Measurements from ENCODE around the gene MEX3B.
"Not testable (repeated sequence)": the region's sequence is repeated elsewhere in the genome, so short reads cannot be mapped to it uniquely, and the experiment has no call there.

MEX3B gene

DNA sequence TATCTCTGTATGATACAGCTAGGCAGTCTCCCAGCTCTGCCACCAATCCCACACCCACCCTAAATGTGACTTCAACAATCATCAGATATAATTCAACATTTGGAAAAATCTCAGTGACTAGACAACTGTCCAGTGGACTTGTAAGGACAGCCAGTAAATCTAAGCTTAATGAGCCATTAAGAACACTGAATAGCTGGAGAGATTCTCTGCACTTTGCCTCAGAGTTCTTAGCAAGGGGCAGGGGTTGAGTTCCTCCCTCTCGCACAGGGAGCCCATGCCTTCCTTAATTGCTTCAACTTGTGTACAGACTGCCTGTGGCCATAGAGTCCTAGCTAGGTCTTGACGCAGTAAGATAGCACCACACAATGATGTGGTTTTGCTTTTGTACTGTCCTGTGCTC is 15.6 kb downstream of the MEX3B start:
- H3K27ac ChIP-seq (ENCODE audit: low read length) = no peak overlapping the region

GRCh38 chr15:82028163-82028562 is 17.7 kb downstream of the MEX3B start:
- H3K36me3 ChIP-seq (ENCODE audit: insufficient read depth, low read depth, low read length); H3K9me3 ChIP-seq (ENCODE audit: insufficient read depth, low read depth, low read length); H3K27me3 ChIP-seq (ENCODE audit: insufficient read depth, low read length); H3K27ac ChIP-seq (ENCODE audit: low read length); H3K4me1 ChIP-seq (ENCODE audit: insufficient read depth, low read length); H3K9ac ChIP-seq (ENCODE audit: low read depth, low read length); H3K4me3 ChIP-seq (ENCODE audit: low read length): not testable (repeated sequence)

More for the DNA sequence above, 15.6 kb downstream of the MEX3B start:
- no peak overlapping the region for H3K9ac ChIP-seq (ENCODE audit: low read depth, low read length)
- H3K9me3 ChIP-seq (ENCODE audit: insufficient read depth, low read depth, low read length) = no peaks in the 10 kb centered on the region
- H3K36me3 ChIP-seq (ENCODE audit: insufficient read depth, low read depth, low read length) = no peaks in the 10 kb centered on the region
- H3K4me1 ChIP-seq (ENCODE audit: insufficient read depth, low read length) = no peaks in the 10 kb centered on the region
- H3K27me3 ChIP-seq (ENCODE audit: insufficient read depth, low read length) = no peaks in the 10 kb centered on the region
- no peak overlapping the region for H3K4me3 ChIP-seq (ENCODE audit: low read length)

GRCh38 chr15:82021992-82022391 is 23.8 kb downstream of the MEX3B start:
- Histone ChIP-seq H3K36me3 (ENCODE audit: insufficient read depth, low read depth, low read length) (no peaks in the 10 kb centered on the region), H3K9me3 (ENCODE audit: insufficient read depth, low read depth, low read length) (no peaks in the 10 kb centered on the region; the same call in 1 of the 2 replicates), H3K27me3 (ENCODE audit: insufficient read depth, low read length) (no peaks in the 10 kb centered on the region), H3K27ac (ENCODE audit: low read length) (no peak overlapping the region), H3K9ac (ENCODE audit: low read depth, low read length) (no peak overlapping the region), H3K4me1 (ENCODE audit: insufficient read depth, low read length) (no peaks in the 10 kb centered on the region), H3K4me3 (ENCODE audit: low read length) (no peak overlapping the region)

DNA sequence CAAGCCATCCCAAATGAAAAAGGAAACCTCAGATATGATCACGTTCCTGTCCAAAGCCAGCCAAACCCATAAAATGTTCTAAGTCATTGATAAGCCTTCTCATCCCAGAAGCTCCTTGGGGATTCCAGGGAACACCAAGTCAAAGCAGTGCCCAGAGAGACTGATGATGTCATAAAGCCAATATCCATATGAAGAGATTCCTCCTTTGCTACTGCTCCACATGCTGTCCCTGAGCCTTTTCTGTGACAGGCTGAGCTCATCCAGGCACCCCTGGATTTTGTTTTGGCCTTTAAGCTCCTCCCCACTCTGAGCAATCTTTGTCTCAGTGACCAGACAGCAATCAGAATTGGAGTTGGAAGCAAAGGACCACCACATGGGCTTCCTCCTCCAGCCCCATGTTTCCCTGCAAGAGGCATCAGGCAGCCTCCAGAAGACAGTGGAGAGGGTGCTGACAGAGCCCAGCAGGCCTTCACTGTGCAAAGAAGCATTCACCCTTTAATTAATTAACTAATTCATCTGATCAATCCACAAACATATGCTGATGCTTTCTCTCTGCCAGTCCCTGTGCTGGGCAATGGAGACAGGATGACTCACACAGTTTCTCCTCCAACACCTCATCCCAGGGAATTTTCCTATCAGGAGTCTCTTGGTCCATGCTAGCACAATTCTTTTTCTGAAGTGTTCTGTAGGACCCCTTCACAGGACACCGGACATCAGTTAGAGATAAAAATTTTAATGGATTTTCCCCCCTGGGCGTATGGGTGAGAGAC is 25.0 kb downstream of the MEX3B start:
- Histone ChIP-seq H3K27me3 (ENCODE audit: insufficient read depth, low read length) (no peaks in the 10 kb centered on the region), H3K9ac (ENCODE audit: low read depth, low read length) (no peak overlapping the region), H3K27ac (ENCODE audit: low read length) (no peak overlapping the region), H3K36me3 (ENCODE audit: insufficient read depth, low read depth, low read length) (no peaks in the 10 kb centered on the region), H3K4me1 (ENCODE audit: insufficient read depth, low read length) (no peaks in the 10 kb centered on the region), H3K4me3 (ENCODE audit: low read length) (no peak overlapping the region), H3K9me3 (ENCODE audit: insufficient read depth, low read depth, low read length) (no peaks in the 10 kb centered on the region; the same call in 1 of the 2 replicates)

DNA sequence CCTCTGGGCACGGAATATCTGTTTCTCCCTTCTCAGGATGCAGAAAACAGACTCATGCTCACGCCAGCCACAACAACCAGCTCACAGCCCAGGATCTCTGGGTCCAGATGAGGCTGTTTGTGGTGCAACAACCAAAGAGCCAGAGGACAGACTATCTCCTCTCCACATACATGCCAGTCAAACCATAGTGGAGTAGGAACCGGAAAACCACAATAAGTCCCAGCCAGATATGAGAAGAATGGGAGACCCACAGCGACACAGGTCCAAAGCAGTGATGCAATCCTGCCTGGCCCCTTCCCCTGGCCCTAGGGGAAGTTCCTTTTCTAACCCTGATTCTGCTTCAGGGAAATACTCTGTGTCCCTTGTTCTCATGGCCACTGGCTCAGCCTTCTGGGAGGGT is 27.6 kb downstream of the MEX3B start:
- no peaks in the 10 kb centered on the region for H3K36me3 ChIP-seq (ENCODE audit: insufficient read depth, low read depth, low read length)
- H3K27me3 ChIP-seq (ENCODE audit: insufficient read depth, low read length) = no peaks in the 10 kb centered on the region
- H3K9me3 ChIP-seq (ENCODE audit: insufficient read depth, low read depth, low read length) = no peaks in the 10 kb centered on the region
- no peak overlapping the region for H3K27ac ChIP-seq (ENCODE audit: low read length)
- H3K4me1 ChIP-seq (ENCODE audit: insufficient read depth, low read length) = no peaks in the 10 kb centered on the region
- H3K4me3 ChIP-seq (ENCODE audit: low read length) = no peak overlapping the region
- no peak overlapping the region for H3K9ac ChIP-seq (ENCODE audit: low read depth, low read length)

DNA sequence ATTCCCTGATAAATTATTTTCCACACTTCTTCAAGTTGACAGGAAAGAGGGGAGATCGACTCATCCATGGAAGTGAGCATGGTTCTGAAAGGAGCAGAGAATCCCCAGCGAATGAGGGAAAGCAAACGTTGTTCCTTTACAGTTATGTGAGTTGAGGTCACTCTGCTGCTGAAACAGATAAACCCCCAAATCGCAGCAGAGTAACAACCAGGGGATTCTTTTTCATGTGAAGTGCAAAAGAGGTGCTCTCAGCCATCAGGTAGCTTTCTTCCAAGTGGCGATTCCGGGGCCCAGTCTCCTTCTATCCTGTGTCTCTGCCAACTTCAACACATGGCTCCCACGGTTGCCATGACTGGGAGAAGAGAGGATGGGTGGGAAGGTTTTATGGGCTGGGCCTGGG is 28.2 kb downstream of the MEX3B start:
- Histone ChIP-seq H3K27ac (ENCODE audit: low read length) (no peak overlapping the region), H3K27me3 (ENCODE audit: insufficient read depth, low read length) (no peaks in the 10 kb centered on the region), H3K9me3 (ENCODE audit: insufficient read depth, low read depth, low read length) (no peaks in the 10 kb centered on the region), H3K4me3 (ENCODE audit: low read length) (no peak overlapping the region), H3K9ac (ENCODE audit: low read depth, low read length) (no peak overlapping the region), H3K36me3 (ENCODE audit: insufficient read depth, low read depth, low read length) (no peaks in the 10 kb centered on the region), H3K4me1 (ENCODE audit: insufficient read depth, low read length) (no peaks in the 10 kb centered on the region)

DNA sequence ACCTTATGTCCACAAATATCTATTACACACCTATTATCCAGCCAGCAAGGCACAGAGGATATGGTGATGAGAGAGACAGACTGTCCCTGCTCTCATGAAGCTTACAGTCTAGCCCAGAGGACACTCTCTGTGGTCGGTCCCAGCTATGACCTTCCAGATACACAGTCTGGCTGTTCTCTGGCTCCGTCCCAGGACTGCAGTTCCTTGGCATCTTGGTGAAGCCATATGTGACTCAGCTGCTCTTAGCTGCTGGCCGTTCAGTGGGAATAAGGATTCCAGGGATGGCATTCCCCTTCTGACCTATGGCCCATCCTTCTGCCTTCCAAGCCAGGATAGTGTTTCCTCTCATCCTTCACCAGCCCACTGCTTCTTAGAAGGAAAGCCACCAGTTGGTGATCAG is 30.8 kb downstream of the MEX3B start:
- Histone ChIP-seq H3K9me3 (ENCODE audit: insufficient read depth, low read depth, low read length) (no peaks in the 10 kb centered on the region), H3K4me3 (ENCODE audit: low read length) (no peak overlapping the region), H3K27me3 (ENCODE audit: insufficient read depth, low read length) (no peaks in the 10 kb centered on the region), H3K36me3 (ENCODE audit: insufficient read depth, low read depth, low read length) (no peaks in the 10 kb centered on the region), H3K27ac (ENCODE audit: low read length) (no peak overlapping the region), H3K9ac (ENCODE audit: low read depth, low read length) (no peak overlapping the region), H3K4me1 (ENCODE audit: insufficient read depth, low read length) (no peaks in the 10 kb centered on the region)

DNA sequence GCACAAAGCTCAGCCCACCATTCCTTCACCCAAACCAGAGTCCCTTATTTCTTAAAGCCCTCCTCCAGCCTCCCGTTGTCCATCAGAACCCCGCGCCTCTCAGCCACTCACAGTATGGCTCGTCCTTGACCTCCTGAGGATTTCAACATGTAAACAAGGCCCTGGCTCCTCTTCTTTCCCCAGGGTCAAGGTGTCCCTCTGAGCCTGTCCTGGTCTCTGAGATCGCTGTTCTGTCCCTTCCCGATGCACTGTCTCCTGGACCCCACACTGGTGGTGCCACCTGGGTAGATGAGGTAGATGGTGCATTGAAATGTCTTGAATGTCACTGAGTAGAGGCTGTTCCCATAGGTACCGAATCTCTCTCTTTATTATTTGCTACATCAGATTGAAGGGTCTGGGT is 32.9 kb downstream of the MEX3B start:
- Histone ChIP-seq H3K9me3 (ENCODE audit: insufficient read depth, low read depth, low read length) (no peaks in the 10 kb centered on the region), H3K27me3 (ENCODE audit: insufficient read depth, low read length) (no peaks in the 10 kb centered on the region), H3K4me1 (ENCODE audit: insufficient read depth, low read length) (no peaks in the 10 kb centered on the region), H3K4me3 (ENCODE audit: low read length) (no peak overlapping the region), H3K27ac (ENCODE audit: low read length) (no peak overlapping the region), H3K36me3 (ENCODE audit: insufficient read depth, low read depth, low read length) (no peaks in the 10 kb centered on the region), H3K9ac (ENCODE audit: low read depth, low read length) (no peak overlapping the region)

DNA sequence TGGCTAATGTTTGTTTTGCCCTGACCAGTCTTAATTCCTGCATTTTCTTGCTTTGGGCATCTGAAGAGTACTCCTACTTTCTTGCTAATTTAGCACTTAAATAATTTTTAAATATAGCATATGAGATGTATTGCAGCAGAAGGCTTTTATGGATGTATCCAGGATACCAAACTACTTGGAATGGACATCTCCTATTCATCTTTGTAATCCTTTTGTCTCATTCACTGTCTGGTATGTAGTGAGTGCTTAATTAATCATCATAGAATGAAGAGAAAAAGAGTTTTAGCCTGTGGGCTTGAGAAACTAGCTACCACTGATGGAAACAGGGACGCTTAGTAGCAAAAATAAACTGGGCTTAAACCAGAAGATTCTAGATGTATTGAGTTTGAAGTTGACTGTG is 40.6 kb downstream of the MEX3B start:
- H3K4me1 ChIP-seq (ENCODE audit: insufficient read depth, low read length) = no peaks in the 10 kb centered on the region
- H3K9ac ChIP-seq (ENCODE audit: low read depth, low read length) = no peak overlapping the region
- no peaks in the 10 kb centered on the region for H3K36me3 ChIP-seq (ENCODE audit: insufficient read depth, low read depth, low read length)
- peaks cover 5% of the 10 kb centered on the region; the same call in 1 of the 2 replicates for H3K9me3 ChIP-seq (ENCODE audit: insufficient read depth, low read depth, low read length)
- H3K4me3 ChIP-seq (ENCODE audit: low read length) = no peak overlapping the region
- H3K27ac ChIP-seq (ENCODE audit: low read length) = no peak overlapping the region
- H3K27me3 ChIP-seq (ENCODE audit: insufficient read depth, low read length) = no peaks in the 10 kb centered on the region

DNA sequence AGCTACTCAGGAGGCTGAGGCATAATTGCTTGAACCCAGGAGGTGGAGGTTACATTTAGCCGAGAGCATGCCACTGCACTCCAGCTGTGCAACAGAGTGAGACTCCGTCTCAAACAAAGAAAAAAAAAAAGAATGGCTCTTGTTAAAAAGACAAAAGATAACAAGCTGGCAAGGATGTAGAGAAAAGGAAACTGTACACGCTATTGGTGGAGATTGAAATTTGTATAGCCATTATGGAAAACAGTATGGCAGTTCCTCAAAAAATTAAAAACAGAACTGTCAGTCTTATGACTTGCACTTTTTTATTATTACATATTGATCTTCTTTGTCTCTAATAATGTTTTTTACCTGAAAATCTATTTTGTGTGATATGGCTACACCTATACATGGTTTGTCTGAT is 41.9 kb downstream of the MEX3B start:
- Histone ChIP-seq H3K9ac (ENCODE audit: low read depth, low read length) (no peak overlapping the region), H3K27ac (ENCODE audit: low read length) (no peak overlapping the region), H3K9me3 (ENCODE audit: insufficient read depth, low read depth, low read length) (peaks cover 5% of the 10 kb centered on the region; the same call in 1 of the 2 replicates), H3K4me3 (ENCODE audit: low read length) (no peak overlapping the region), H3K27me3 (ENCODE audit: insufficient read depth, low read length) (no peaks in the 10 kb centered on the region), H3K36me3 (ENCODE audit: insufficient read depth, low read depth, low read length) (no peaks in the 10 kb centered on the region), H3K4me1 (ENCODE audit: insufficient read depth, low read length) (no peaks in the 10 kb centered on the region)

- not testable (repeated sequence) for H3K36me3 ChIP-seq (ENCODE audit: insufficient read depth, low read depth, low read length); H3K27me3 ChIP-seq (ENCODE audit: insufficient read depth, low read length); H3K4me1 ChIP-seq (ENCODE audit: insufficient read depth, low read length); H3K27ac ChIP-seq (ENCODE audit: low read length)
- peak overlapping the region; percentile 51 for H3K9ac ChIP-seq (ENCODE audit: low read depth, low read length)
- H3K4me3 ChIP-seq (ENCODE audit: low read length) = peak overlapping the region; percentile 66
- peaks cover 11% of the 10 kb centered on the region for H3K9me3 ChIP-seq (ENCODE audit: insufficient read depth, low read depth, low read length)
Observed at GRCh38 chr15:81995081-81995480, 50.7 kb downstream of the MEX3B start.

DNA sequence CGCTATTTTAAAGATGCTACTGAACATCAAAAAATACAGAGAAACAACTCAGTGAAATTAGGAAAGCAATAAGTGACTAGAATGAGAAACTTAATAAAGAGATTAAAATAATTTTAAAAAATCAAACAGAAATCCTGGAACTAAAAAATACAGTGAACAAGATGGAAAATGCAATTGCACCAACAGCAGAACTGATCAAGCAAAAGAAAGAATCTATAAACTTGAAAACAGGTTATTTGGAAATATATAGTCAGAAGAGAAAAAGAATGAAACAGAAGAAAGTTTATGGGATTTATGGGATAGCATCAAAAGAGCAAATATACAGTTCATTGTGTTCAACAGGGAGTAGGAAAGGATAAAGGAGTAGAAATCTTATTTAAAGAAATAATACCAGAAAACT is 53.3 kb downstream of the MEX3B start:
- no peak overlapping the region for H3K9ac ChIP-seq (ENCODE audit: low read depth, low read length)
- no peaks in the 10 kb centered on the region for H3K36me3 ChIP-seq (ENCODE audit: insufficient read depth, low read depth, low read length)
- H3K27me3 ChIP-seq (ENCODE audit: insufficient read depth, low read length) = no peaks in the 10 kb centered on the region
- H3K9me3 ChIP-seq (ENCODE audit: insufficient read depth, low read depth, low read length) = peaks cover 11% of the 10 kb centered on the region
- no peaks in the 10 kb centered on the region for H3K4me1 ChIP-seq (ENCODE audit: insufficient read depth, low read length)
- H3K27ac ChIP-seq (ENCODE audit: low read length) = no peak overlapping the region
- H3K4me3 ChIP-seq (ENCODE audit: low read length) = no peak overlapping the region

Data from iPS-20b (cell line).